Caco-2 (cell line): ENCODE data around the gene EHD1. TPM values are rescaled to one million over a fixed set of nuclear protein-coding genes. Genes with fewer than 3 reads are reported as not detected.
A peak's percentile ranks its signal among the peaks of the same experiment; 100 is the strongest.

Experiments used
- BruUV-seq: library from RNA; stranded (reverse); fragments of 400-500 nt; replicated peaks from 2 replicates; lab custom pipeline; 2021; lab: Mats Ljungman, UMichigan
- CTCF ChIA-PET: fragments of 300-600 bp; sonication (Branson Sonifier 250); formaldehyde crosslinking; loops from one replicate; lab custom pipeline; 2022; ENCODE audit warnings: antibody characterized with exemption; lab: Charles Lee
- POLR2A ChIA-PET: fragments of 300-600 bp; sonication (Branson Sonifier 250); formaldehyde crosslinking; loops from one replicate; lab custom pipeline; 2022; ENCODE audit warnings: antibody characterized with exemption; lab: Charles Lee
- DNase-seq, 2 experiments: peaks; one replicate each; pipeline versions ENCODE4 v3.0.0 to v3.0.0-alpha.2; 2020 to 2022
- H3K27me3 ChIP-seq: replicated peaks from 2 replicates; pipeline ENCODE4 v1.6.0; 2011; ENCODE audit warnings: low read length; ENCODE audit not compliant: control insufficient read depth, insufficient read depth
- H3K36me3 ChIP-seq: 2 replicates; pipeline ENCODE4 v1.5.1; 2011; ENCODE audit warnings: low read length; ENCODE audit not compliant: control insufficient read depth, insufficient read depth
- H3K4me1 ChIP-seq: fragments of 250-450 bp; sonication (Bioruptor Pico); 2 replicates; pipeline ENCODE4 v1.5.1; 2020; ENCODE audit warnings: mild to moderate bottlenecking
- H3K4me3 ChIP-seq: 2 replicates; pipeline ENCODE4 v1.5.1; 2011; ENCODE audit warnings: low read depth, mild to moderate bottlenecking, control low read depth, low read length
- H3K9me3 ChIP-seq: fragments of 250-450 bp; sonication (Bioruptor Pico); 2 replicates; pipeline ENCODE4 v1.5.1; 2020; ENCODE audit warnings: mild to moderate bottlenecking, moderate library complexity
- H3K27ac Mint-ChIP-seq: one replicate; pipeline ENCODE4 v1.8.0; 2022; ENCODE audit warnings: mixed read lengths; ENCODE audit not compliant: unreplicated experiment
- H3K27me3 Mint-ChIP-seq: one replicate; pipeline ENCODE4 v1.8.0; 2022; ENCODE audit warnings: mixed read lengths; ENCODE audit not compliant: insufficient read depth, unreplicated experiment
- H3K36me3 Mint-ChIP-seq: one replicate; pipeline ENCODE4 v1.8.0; 2022; ENCODE audit warnings: mild to moderate bottlenecking, mixed read lengths; ENCODE audit not compliant: insufficient read depth, unreplicated experiment
- H3K4me1 Mint-ChIP-seq: one replicate; pipeline ENCODE4 v1.8.0; 2022; ENCODE audit warnings: low read depth, mixed read lengths; ENCODE audit not compliant: unreplicated experiment
- H3K4me3 Mint-ChIP-seq: one replicate; pipeline ENCODE4 v1.8.0; 2022; ENCODE audit warnings: mild to moderate bottlenecking, moderate library complexity, mixed read lengths; ENCODE audit not compliant: unreplicated experiment
- H3K9me3 Mint-ChIP-seq: one replicate; pipeline ENCODE4 v1.8.0; 2022; ENCODE audit warnings: mixed read lengths; ENCODE audit not compliant: unreplicated experiment
- intact Hi-C: fragments of 100-400 bp; cut with micrococcal nuclease; formaldehyde crosslinking; loops from one replicate; pipeline ENCODE4 v1.10.0; 2022; ENCODE audit not compliant: unreplicated experiment
- total RNA-seq: library from RNA; stranded (reverse); gene quantifications from 2 replicates; pipeline ENCODE4 v1.2.3, GENCODE V29; 2022
- TF ChIP-seq, protein P1 (sequence below), 2 experiments: fragments of 200-600 bp in 1 of 2; IDR thresholded peaks; 1 replicate in 1 of 2; 2 replicates in 1 of 2; pipeline versions ENCODE4 v1.5.1 to v1.8.0; 2011 to 2022; ENCODE audit warnings: antibody characterized with exemption in 1 of 2, control low read depth in 1 of 2, inconsistent platforms in 1 of 2, low read depth in 1 of 2, low read length in 1 of 2, mild to moderate bottlenecking in 1 of 2, moderate library complexity in 1 of 2; ENCODE audit not compliant: insufficient read depth in 1 of 2, severe bottlenecking in 1 of 2, unreplicated experiment in 1 of 2

Gene EHD1
- total RNA-seq, 1 experiment from 2014 or later = 129 TPM

- H3K27me3 Mint-ChIP-seq = no peaks in the 10 kb centered on the region
- H3K27ac Mint-ChIP-seq = peak within 1 kb of the TSS; percentile 92
- no peaks in the 10 kb centered on the region for H3K9me3 Mint-ChIP-seq
- ChIA-PET CTCF (interaction anchor here (0.5 to 1.5 kb wide), 22 partner anchors 18 to 1107 kb away, joined by 3 to 12 read pairs (median 4); partner anchors contain the start of genes ARL2, ATG2A, MEN1 and SAC3D1), POLR2A (interaction anchor here (0.6 to 1.1 kb wide), 4 partner anchors 41 to 267 kb away, joined by 3 to 9 read pairs (median 3); partner anchors contain the start of gene MAP4K2)
- TF ChIP-seq, protein P1, sequence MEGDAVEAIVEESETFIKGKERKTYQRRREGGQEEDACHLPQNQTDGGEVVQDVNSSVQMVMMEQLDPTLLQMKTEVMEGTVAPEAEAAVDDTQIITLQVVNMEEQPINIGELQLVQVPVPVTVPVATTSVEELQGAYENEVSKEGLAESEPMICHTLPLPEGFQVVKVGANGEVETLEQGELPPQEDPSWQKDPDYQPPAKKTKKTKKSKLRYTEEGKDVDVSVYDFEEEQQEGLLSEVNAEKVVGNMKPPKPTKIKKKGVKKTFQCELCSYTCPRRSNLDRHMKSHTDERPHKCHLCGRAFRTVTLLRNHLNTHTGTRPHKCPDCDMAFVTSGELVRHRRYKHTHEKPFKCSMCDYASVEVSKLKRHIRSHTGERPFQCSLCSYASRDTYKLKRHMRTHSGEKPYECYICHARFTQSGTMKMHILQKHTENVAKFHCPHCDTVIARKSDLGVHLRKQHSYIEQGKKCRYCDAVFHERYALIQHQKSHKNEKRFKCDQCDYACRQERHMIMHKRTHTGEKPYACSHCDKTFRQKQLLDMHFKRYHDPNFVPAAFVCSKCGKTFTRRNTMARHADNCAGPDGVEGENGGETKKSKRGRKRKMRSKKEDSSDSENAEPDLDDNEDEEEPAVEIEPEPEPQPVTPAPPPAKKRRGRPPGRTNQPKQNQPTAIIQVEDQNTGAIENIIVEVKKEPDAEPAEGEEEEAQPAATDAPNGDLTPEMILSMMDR (IDR thresholded peaks at IDR 0.05; ENCODE audit: insufficient read depth in 1 of 2, low read depth in 1 of 2, low read length in 1 of 2, severe bottlenecking in 1 of 2, unreplicated experiment in 1 of 2) = peak; percentile 74 to 80
- Histone ChIP-seq H3K27me3 (no peaks in the 10 kb centered on the region), H3K36me3 (peaks cover 1% of the 10 kb centered on the region; the same call in 1 of the 2 replicates), H3K4me1 (peaks cover 36% of the 10 kb centered on the region), H3K9me3 (no peaks in the 10 kb centered on the region), H3K4me3 (peak within 1 kb of the TSS; percentile 79)
- intact Hi-C loops = loop anchor here (5.0 kb wide), 3 partner anchors 42 to 153 kb away; partner anchors contain the start of genes BATF2, MAP4K2 and SF1
- H3K36me3 Mint-ChIP-seq = peaks cover 45% of the 10 kb centered on the region
- peak within 1 kb of the TSS; percentile 88 for H3K4me3 Mint-ChIP-seq
- DNase-seq = peak; percentile 91 to 96
- BruUV-seq = no TSS peak
- peaks cover 30% of the 10 kb centered on the region for H3K4me1 Mint-ChIP-seq
These were observed 33.9 kb downstream of the EHD1 start, which contains the start of gene CDC42BPG for GRCh38 chr11:64844330-64845128. Gene CDC42BPG, minus strand, starts transcription at chr11:64844653. Its CDS starts 84 bp downstream, at chr11:64844569.

- intact Hi-C loops = loop anchor here (5.0 kb wide), 2 partner anchors 42 to 67 kb away; partner anchors contain the start of genes MAP4K2 and SF1
- peaks cover 24% of the 10 kb centered on the region for H3K4me1 Mint-ChIP-seq
- peak in 1 of 2 experiments; percentile 21 for DNase-seq
- H3K27me3 ChIP-seq = no peaks in the 10 kb centered on the region
- peak overlapping the region; percentile 79 for H3K4me3 ChIP-seq
- H3K36me3 ChIP-seq = peaks cover 4% of the 10 kb centered on the region; the same call in 1 of the 2 replicates
- no peaks in the 10 kb centered on the region for H3K9me3 ChIP-seq
- H3K27me3 Mint-ChIP-seq = no peaks in the 10 kb centered on the region
- no TSS peak for BruUV-seq
- peak overlapping the region; percentile 92 for H3K27ac Mint-ChIP-seq
- CTCF ChIA-PET = interaction anchor here (0.5 to 1.5 kb wide), 19 partner anchors 16 to 1108 kb away, joined by 3 to 12 read pairs (median 4); partner anchors contain the start of genes ARL2, ATG2A, MEN1 and SAC3D1
- no peaks in the 10 kb centered on the region for H3K9me3 Mint-ChIP-seq
- peaks cover 33% of the 10 kb centered on the region for H3K4me1 ChIP-seq
- TF ChIP-seq, protein P1 (IDR thresholded peaks at IDR 0.05; ENCODE audit: insufficient read depth in 1 of 2, low read depth in 1 of 2, low read length in 1 of 2, severe bottlenecking in 1 of 2, unreplicated experiment in 1 of 2) = no peak
- H3K36me3 Mint-ChIP-seq = peaks cover 38% of the 10 kb centered on the region
- peak overlapping the region; percentile 88 for H3K4me3 Mint-ChIP-seq
- POLR2A ChIA-PET = interaction anchor here (0.6 to 1.9 kb wide), 7 partner anchors 25 to 268 kb away, joined by 3 to 13 read pairs (median 3); partner anchors contain the start of genes MAP4K2 and SF1
These were observed 34.6 kb downstream of the EHD1 start for GRCh38 chr11:64843686-64844329.
